GM21526 (cell line): ENCODE results near the gene TEX261.
A peak's percentile ranks its signal among the peaks of the same experiment; 100 is the strongest.

Source experiments
- ATAC-seq: cut with Tn5 transposase; IDR thresholded peaks from one replicate; pipeline ENCODE4 v1.9.1; 2021; ENCODE audit warnings: moderate library complexity; ENCODE audit not compliant: unreplicated experiment, low FRiP score

Gene TEX261

DNA sequence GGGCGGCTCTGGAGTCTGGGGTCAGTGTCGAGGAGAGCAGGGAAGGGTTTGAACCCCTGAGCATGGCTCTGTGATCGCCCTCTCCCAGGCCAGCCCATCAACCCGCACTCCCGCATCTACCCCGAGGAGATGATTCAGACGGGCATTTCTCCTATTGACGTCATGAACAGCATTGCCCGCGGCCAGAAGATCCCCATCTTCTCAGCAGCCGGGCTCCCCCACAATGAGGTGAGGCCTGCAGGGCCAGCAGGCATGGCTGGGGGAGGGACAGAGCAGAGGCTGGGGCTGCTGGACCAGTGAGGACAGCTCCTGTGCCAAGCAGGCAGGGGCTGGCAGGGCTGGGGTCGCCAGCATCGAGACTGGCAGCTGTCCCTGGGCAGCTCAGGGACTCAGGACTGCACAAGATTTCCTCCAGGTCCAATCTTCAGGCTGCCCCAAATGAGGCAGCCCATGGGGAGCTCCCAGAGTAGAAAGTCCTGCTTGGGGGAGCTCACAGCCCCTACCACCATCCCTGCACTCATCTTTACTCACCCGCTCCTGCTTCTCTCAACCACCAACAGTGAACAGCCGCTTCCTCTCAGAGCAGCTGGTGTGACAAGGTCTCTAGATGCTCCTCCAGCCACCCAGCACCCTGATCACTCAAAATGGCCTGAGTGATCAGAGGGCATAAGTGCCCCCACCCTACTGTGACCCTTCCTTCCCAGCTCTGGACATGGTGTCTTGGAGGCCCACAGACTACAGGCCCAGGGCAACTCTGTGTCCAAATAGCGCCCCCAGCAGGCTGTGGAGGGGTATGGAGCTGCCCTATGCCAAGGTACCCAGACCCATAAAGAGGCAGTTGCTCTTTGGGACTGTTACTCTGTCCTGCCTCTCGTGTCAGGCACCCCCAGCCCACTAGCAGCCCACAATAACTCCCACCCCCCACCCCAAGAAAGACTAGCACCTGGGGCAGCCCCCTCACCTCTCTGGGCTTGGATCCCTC is 34.5 kb downstream of the TEX261 start:
- ATAC-seq: no peak

DNA sequence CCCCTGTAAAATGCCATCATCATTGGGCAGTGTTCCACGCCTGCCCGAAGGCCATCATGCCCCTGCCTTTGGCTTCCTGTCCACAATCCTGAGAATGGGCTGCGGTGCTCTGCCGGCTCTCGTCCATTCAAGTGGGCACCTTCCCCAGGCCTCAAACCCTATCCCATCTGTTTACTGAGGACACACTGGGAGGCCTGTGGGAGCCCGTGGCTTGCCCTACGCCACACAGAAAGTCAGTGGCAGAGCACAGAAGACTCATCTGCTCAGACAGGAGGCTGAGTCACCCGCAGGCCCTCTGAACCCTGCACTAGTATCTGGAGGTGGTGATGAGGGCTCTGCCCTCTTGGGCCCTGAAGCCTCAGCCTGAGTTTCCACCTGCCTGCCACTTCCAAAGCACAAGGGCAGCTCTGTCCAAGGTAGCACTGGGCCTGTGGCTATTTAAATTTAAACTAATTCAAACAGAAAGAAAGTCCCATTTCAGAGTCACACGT is 35.4 kb downstream of the TEX261 start:
- ATAC-seq: no peak

DNA sequence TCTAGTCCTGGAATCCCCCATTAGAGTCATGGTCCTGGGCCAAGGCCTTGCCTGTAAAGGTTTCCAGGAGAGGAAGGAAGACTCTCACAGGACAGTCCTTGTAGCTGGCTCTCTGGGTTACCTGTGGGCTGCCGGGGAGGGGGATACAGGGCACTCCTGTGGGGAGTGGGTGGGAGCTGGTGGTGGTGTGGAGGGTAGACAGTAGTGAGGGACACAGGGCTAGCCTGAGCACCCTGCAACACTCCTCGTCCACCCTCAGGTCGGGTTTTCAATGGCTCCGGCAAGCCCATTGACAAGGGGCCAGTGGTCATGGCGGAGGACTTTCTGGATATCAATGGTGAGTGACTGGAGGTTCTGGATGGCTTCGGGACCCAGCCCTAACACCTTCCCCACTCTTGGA is 35.9 kb downstream of the TEX261 start:
- ATAC-seq: no peak

DNA sequence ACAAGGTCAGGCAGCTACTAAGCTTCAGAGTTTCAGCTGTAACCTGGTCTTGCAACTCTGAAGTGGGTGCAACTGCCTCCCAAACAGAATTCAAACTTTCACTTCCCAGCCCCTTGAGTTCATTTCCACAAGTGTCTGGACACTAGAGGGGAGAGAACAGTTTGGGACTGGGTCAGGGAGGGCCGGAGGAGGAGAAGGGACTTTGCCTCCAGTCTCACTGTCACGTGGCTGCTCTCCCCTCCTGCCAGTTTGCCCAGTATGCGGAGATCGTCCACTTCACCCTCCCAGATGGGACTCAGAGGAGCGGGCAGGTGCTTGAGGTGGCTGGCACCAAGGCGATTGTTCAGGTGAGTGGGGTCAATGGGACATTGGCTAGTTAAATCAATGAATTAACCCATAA is 36.9 kb downstream of the TEX261 start:
- no peak for ATAC-seq

DNA sequence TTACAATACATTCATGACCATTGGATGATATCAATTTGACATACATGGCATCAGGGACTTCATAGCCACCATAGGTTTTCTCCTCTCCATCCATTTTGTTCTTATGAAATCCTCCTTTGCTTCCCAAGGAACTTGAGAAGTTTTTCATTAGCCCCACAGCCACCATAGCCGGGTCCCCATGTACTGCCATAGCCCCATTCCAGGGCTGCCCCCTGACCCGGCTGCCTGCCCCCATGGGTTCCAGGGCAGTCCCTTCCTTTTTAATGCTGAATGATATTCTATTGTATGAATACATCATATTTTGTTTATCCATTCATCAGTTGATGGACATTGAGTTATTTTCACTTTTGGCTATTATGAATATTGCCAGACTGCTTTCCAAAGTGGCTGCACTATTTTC is 38.5 kb downstream of the TEX261 start:
- ATAC-seq: no peak

DNA sequence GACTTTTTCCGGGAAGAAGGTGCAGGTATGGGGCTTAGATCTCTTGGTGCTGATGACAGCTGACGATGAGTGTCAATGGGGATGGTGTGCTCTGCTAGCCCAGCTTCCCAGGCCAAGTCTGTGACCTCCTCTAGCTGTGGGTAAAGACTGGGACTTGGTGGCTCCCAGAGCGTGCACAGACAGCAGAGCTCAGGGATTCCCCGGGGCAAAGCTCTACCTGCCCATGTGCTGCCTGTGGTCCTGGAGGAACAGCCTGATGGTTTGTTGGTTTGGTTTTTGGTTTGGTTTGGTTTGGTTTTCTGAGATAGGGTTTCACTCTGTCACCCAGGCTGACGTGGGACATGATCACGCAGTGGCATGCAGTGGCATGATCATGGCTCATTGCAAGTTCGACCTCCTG is 39.8 kb downstream of the TEX261 start:
- no peak for ATAC-seq

DNA sequence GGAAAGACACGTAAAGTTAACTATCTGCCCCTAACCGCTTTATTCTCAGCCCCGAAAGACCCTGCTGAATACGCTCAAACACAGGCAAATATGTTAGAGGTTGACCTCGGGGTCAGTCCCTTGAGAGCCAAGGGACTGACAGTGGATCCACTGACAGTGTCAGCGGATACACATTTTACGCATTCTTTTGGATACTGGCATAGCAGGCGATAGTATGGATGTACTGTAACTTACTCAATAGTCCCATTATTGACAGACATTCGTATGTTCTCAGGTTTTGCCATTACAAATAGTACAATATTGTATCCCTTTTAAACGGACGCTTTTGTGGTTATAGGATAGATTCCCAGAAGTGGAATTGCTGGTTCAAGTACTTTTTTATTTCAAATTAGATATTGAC is 45.6 kb downstream of the TEX261 start:
- ATAC-seq: no peak

DNA sequence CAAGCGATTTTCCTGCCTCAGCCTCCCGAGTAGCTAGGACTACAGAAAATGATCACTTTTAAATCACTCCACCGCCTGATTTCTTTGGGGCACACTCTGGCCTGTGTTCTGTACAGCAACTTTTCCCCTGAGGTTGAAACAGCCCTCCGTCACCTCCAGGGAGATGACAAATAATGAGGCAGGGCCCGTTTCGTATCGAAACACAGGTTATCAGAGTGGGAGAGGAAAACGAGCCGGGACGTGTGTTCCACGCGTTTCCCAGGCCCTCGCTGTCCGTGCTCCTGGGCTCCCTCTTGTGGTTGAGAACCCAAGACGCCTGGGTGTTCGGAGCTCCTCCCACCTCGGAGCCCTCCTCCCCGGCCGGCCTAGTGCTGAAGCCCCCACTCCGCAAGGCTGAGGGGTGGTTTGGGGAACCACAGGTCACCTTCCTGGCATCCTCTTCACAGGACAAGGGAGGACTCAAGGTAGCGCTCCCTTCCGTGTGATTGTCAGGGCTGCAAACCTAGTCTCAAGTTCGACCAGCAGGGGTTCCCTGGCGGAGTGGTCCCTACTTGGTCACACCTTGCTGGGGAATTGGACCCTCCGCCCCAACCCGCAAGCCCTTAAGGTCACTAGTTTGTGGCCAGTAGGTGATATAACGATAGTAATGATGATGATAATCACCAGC is 46.2 kb downstream of the TEX261 start:
- peak; percentile 86 for ATAC-seq

DNA sequence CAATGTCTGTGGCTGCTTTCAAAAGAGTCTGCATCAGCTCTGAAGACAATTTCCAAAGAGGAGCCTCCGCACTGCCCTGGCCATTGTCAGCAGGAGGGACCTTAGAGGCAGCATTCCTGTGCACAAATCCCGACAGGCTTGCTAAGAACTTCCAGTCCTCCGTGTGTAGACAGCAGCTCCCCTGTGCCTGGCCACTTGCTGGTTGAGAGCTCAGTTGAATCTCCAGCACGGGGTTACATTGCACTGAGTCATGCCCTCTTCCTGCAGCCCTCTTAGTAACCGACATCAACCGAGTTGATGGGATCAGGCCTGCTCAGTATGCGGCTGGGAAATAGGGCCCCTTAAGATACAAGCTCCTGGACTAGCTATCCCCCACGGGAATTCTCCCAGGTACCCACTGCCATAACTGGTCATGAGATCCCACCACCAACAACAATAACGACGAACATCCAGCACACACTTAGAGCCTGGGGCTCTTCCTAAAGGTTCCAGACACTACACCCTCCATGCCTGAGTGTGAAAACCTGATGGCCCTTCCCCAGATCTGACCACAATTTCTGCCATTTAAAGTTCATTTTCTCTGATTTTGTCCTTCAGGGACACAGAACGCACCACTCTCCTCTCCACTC is 47.0 kb downstream of the TEX261 start:
- no peak for ATAC-seq

DNA sequence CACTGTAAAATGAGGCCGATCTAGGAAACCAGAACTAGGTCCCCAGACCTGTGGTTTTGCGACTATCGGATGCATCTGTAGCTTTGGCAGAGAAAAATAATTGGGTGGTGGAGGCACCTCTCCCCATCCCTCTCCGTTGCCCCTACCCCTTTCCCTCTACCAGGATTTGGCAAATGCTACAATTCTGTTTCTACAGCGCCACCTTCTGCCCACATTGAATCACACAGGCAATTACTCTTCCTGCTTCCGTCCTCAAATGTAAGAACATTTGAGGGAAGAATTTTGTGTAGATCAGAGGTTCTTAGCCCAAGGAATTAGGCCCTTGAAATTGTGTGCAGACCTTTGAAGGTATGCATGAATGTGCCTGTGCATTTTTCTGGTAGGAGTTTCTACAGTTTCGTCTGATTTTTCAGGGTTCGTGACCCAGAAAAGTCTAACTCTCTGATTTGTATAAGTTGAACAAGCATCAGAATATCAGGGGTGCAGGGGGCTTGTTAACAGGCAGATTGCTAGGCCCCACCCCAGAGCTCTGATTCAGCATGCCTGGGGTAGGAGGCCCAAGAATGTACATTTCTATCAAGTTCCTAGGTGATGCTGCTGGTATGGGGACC is 47.7 kb downstream of the TEX261 start:
- ATAC-seq: no peak

DNA sequence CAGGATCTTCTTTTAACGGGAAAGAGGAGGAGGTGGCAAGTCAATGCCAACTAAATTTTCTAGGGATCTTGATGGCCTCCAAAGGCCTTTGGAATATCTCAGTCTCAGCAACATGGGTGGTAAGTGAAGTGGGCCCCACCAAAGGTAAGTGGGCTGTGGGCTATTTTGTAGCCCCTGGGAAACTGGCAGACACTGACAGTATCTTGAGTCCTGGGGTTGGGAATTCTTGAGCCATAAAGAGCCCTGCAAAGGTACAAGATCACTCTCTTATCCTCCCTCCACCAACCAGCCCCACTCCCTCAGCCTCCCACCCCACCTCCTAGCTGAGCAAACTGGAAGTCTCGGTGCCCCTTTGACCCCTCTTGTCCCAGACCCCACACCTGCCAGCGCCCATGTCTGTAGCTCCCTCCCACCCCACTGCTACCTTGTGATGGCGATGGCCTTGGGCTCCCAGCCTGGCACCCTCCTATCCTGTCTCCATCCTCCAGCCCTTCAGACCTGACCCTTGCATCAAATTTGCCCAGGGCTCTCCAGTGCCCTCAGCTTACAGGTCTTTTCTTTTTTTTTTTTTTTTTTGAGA is 50.5 kb downstream of the TEX261 start:
- ATAC-seq: no peak

DNA sequence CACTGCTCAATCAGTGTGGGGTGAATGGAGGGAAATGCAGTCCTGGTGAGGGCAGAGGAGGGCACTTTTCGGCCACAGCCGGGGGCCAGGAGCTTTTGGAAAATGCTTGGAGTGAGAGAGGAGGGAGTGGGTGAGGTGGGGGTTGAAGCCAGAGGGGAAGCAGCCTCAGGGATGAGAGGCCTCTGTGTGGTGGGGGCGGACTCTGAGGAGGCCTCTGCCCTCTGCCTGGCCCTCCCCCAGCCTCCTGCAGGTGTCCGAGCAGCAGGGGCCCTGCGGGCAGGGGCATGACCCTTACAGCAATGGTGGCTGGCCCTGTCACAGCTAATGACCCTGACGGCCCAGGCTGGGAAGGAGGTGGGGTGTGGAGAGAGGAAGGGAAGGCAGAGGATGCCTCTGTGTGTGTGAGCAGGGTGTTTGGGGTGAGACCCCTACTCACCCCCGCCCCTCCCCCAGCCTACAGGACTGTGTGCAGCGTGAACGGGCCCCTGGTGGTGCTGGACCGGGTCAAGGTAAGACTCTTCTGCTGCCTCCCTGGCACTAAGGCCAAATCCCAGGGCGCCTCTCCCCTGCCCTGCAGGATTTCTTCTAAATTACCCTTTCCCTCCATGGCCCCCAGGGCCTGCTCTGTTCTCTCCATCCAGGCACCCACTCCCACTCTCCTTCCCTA is 51.3 kb downstream of the TEX261 start:
- ATAC-seq: no peak

DNA sequence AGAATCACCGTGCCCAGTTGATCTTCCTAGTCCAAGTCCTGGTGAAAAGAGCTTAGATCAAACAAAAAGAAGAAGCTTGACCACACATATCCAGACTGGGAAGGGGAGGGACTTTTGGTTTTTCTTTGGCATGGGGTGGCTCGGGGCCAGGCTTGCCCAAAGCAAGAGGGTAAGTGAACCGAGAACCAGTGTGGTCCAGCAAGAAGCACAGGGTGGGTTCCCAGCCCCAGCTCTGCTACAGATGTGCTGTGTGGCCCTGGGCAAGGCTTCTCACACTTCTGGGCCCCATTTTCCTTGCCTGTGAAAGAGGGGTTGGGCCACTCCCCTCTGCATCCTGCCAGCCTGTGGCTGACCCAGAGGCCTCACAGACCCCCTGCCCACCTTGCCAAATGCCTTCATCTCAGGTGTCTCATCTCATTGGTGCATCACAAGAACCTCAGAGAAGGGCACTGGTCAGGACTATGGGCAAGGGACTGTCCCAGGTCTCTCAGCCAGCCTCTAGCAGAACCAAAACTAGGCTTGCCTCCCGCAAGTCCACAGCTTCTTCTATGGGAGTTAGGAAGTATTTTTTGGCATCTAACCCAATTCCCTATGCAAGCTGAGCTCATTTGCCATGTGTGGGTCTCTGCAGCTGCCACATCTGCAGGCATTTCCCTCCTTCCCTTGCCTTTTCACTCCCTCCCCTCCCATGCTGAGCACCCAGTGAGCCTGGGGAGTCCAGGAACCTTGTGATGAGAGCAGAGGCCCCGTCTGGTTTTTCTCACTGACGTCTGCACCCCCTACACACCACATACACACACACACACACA is 52.1 kb downstream of the TEX261 start:
- ATAC-seq: no peak

DNA sequence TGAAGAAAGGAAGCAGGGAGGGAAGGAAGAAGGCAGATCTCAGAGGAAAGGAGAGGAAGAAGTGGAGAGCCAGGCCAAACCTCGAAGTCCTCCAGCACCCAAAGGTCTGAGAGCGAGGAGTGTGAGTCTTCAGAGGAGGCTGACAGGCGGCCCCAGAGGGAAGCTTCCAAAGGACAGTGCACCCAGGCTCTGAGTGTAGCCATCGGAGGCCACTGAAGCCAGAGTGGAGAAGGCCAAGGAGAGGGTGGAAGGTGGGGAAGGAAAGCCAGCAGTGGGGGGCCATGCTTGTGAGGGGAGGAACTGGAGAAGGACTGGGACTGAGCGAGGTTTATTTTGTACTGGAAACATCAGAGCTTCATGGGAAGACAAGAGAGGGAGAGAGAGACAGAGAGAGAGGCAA is 53.0 kb downstream of the TEX261 start:
- no peak for ATAC-seq

DNA sequence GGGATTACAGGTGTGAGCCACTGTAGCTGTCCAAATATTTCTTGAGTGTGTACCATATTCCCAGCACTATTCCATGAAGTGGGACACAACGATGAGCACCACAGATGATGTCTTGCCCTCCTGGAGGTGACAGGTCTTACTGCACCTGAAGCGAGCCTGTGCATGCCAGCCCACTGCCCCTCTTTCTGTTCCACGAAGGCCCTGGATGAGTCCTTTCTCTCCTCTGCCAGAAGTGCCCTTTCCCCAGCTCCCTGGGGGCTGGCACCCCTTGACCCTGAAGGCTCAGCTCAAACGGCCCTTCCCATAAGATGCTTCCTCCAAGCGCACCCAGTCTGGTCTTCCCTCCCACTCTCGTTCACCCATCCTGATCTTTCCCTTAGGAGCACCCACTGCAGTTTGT is 53.5 kb downstream of the TEX261 start:
- ATAC-seq: no peak

DNA sequence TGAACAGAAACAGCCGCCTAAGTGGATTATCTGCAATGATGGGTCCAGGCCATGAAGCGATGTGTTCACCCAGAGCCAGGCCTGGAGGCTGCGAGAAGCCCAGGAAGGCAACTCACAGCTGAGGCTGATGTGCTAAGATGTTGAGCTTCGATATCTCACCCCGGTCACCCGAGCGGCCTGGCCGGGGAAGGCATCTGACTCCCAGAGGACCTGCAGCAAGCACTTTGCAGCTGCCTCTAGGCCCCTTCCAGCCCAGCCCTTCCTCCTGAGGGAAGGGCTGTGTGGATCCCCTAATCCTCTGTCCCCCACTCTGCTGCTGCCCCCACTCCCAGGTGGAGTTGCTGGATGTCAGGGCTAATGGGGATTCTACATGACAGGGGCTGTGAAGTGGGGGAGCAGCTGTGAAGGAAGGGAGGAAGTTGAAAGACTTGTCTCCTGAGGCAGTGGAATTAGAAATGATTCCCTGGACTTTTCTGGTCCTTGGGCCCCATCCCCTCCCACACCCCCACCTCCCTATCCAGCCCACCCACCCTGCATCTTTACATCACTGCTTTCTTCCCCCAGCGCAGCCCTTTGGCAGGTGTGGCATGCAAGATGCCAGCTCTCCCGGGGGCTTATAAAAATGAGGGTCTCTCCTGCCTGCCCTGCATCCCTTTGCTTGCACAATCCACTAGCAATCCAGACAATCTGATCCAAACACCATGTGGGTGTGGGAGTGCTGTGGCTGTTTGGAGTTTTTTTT is 54.7 kb downstream of the TEX261 start:
- no peak for ATAC-seq

DNA sequence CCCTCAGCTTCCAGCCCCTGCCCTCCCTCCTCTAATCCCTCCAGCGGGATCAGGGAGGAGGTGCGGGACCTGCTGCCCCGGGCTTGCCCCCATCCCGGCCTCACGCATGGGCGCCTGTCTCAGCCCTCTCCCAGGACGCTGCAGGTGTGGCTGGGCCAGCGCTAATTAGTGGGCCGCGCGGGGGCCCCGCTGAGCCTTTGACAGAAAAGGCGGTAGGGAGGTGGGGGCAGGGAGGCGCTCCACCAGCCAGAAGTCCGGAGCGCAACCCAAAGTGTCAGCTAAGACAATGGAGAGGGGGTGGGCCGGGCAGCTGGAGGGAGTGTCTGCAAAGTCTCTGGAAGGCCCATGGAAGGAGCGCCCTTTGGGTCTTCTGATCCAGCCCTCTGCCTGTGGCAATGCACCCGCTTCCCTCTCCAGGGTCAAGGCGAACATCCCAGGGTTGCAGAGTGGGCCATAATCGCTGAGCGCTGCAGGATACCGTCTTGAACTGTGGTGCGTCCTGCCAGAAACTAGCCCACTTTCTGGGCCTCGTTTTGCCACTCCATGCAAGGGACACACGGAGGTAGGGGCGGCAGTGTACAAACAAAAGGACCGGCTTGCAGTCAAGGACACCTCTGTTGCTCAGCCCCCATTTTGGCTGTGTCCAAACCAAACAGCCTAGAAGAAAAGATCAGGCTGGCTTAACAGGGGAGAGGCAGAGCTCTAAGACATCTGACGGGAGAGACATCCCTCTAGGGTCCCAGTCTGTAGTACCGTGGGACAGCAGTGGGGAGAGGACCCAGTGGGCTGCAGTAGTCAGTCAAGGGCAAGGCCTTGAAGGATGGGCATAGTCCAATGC is 55.5 kb downstream of the TEX261 start:
- ATAC-seq: no peak

DNA sequence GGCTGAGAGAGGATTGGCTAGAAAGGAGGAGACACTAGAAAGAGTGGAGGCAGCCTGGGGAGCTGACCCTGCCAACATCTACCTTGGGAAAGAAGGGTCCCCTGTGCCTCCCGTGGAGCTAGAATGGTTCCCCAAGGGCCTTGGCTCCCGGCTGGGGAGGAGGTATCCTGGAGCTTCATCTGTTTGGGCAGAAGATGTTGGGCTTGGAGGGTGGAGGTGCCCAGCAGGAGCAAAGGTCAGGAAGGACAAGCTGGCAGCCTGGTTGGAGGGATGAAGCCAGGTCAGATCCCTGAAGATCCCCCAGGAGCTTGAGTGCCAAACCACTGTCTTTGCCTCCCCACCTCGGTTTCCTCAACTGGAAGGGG is 56.1 kb downstream of the TEX261 start:
- ATAC-seq: no peak
